Measurements from ENCODE around the gene TSPAN9.

TSPAN9 gene, protein sequence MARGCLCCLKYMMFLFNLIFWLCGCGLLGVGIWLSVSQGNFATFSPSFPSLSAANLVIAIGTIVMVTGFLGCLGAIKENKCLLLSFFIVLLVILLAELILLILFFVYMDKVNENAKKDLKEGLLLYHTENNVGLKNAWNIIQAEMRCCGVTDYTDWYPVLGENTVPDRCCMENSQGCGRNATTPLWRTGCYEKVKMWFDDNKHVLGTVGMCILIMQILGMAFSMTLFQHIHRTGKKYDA

DNA sequence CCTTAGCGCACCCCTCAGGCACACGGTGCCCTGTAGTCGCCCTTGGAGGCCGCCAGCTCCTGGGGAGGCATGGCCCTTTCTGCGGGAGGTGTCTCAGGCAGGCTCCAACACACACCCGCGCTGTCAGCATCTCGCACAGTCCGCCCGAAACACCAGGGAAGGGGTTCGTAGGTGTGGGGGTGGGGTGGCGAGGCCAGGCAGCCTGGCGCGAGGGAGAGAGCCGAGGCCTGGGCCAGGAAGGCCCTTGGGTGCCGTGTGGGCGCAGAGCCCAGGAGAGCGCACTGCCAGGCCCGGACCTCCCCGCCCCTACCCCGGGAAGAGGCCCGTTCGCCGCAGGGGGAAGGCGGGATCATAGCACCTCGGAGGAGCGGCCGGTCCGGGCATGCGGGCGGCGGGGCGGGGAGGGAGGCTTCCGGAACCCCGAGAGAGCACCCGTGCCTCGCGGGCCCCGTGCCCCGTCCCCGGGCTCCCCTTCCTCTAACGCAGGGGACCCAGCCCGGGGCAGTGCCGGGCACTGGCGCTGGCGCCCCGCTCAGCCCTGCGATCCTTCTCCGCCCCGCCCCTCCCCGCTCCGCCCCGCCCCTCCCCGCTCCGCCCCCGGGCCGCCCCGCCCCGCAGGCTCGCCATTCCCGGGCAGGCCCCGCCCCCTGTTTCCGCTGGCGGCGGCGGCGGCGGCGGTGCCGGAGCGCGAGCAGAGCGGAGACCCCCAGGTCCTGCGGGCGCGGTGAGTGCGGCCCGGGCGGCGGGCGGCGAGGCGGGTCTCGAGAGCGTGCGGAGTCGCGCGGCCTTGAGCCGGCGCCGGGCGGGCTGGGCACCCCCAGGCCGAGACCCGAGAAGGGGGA is at the start of gene TSPAN9:
Gene TSPAN9 (plus strand): TSS at position 650 of the 842 bp plus-strand sequence. CDS start 123,815 bp downstream, outside the sequence.
- in situ Hi-C loops (cut with HindIII; ENCODE audit: low sequenced_read_pairs) = no loop called here
- TF ChIP-seq, protein P1, sequence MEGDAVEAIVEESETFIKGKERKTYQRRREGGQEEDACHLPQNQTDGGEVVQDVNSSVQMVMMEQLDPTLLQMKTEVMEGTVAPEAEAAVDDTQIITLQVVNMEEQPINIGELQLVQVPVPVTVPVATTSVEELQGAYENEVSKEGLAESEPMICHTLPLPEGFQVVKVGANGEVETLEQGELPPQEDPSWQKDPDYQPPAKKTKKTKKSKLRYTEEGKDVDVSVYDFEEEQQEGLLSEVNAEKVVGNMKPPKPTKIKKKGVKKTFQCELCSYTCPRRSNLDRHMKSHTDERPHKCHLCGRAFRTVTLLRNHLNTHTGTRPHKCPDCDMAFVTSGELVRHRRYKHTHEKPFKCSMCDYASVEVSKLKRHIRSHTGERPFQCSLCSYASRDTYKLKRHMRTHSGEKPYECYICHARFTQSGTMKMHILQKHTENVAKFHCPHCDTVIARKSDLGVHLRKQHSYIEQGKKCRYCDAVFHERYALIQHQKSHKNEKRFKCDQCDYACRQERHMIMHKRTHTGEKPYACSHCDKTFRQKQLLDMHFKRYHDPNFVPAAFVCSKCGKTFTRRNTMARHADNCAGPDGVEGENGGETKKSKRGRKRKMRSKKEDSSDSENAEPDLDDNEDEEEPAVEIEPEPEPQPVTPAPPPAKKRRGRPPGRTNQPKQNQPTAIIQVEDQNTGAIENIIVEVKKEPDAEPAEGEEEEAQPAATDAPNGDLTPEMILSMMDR (IDR thresholded peaks at IDR 0.05; ENCODE audit: low read depth, low read length, missing control alignments) = no peak
- peak within 1 kb of the TSS; percentile 81 for H3K4me3 ChIP-seq (ENCODE audit: low read depth, low read length)
- no peak for DNase-seq (ENCODE audit: low read depth)

DNA sequence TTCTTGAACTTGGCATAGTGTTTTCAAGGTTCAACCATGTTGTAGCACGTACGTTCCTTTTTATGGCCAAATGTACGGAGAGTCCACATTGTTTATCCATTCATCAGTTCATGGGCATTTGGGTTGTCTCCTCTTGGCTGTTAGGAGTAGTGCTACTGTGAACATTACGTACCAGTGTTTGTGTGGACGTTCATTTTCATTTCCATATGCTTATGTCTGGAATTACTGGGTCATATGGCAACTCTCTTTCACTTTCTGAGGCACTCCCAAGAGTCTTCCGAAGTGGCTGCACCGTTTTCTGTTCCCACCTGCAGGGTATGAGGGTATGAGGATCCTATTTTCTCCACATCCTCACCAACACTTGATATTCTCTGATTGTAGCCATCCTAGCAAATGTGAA is 49.1 kb upstream of the TSPAN9 start:
- TF ChIP-seq, protein P1 (IDR thresholded peaks at IDR 0.05; ENCODE audit: low read depth, low read length, missing control alignments) = no peak
- in situ Hi-C loops (cut with HindIII; ENCODE audit: low sequenced_read_pairs) = no loop called here
- no peak for DNase-seq (ENCODE audit: low read depth)
- H3K4me3 ChIP-seq (ENCODE audit: low read depth, low read length) = no peak overlapping the region

DNA sequence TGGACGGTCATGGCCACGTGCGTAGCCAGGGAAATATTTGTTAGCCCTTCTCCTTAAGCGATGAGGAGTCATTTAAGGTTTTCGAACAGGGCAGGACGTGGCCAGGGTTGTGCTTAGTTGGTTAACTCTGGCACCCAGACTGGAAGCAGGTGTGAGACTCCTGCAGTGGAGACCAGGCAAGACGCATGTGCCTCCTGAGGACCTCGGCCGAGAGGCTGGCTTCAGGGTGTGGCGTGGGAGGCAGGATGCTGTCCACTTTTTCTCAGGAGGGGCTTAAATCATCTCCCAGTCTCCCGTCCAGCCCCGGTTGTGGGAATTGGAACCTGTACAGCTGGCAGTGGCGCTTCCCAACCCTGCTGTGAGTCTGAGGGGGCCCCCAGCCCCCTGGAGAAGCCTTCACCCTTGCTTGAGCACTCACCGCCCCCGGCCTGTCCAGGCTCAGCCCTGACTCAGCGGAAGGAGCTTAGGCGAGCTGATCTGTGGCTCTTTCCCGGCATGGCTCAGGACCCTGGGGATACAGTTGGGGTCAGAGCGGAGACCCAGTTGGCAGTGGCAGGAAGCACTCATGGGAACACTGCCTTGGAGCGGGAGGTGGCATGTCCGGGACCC is 46.3 kb upstream of the TSPAN9 start:
- DNase-seq (ENCODE audit: low read depth) = no peak
- H3K4me3 ChIP-seq (ENCODE audit: low read depth, low read length) = no peak overlapping the region
- TF ChIP-seq, protein P1 (IDR thresholded peaks at IDR 0.05; ENCODE audit: low read depth, low read length, missing control alignments) = no peak
- in situ Hi-C loops (cut with HindIII; ENCODE audit: low sequenced_read_pairs) = no loop called here

DNA sequence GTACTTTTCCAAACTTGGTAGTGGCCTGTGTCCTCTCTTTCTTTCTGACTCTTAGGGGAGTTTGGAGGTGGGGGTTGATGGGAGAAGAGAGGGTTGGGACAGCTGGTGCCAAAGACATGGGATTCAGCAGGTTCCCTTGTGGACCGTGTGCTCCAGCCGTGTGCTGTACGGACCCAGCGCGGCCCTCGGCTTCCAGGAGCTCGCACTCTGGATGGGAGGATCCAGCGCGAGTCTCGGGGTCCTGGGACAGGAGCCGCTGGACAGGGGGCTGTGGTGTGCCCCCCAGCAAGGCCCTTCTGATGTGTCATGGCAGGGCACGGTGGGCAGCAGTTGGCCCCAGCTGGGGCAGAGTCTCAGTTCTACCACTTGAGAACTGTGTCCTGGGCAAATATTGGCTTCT is 45.0 kb upstream of the TSPAN9 start:
- H3K4me3 ChIP-seq (ENCODE audit: low read depth, low read length) = no peak overlapping the region
- TF ChIP-seq, protein P1 (IDR thresholded peaks at IDR 0.05; ENCODE audit: low read depth, low read length, missing control alignments) = no peak
- no peak for DNase-seq (ENCODE audit: low read depth)
- in situ Hi-C loops (cut with HindIII; ENCODE audit: low sequenced_read_pairs) = no loop called here

DNA sequence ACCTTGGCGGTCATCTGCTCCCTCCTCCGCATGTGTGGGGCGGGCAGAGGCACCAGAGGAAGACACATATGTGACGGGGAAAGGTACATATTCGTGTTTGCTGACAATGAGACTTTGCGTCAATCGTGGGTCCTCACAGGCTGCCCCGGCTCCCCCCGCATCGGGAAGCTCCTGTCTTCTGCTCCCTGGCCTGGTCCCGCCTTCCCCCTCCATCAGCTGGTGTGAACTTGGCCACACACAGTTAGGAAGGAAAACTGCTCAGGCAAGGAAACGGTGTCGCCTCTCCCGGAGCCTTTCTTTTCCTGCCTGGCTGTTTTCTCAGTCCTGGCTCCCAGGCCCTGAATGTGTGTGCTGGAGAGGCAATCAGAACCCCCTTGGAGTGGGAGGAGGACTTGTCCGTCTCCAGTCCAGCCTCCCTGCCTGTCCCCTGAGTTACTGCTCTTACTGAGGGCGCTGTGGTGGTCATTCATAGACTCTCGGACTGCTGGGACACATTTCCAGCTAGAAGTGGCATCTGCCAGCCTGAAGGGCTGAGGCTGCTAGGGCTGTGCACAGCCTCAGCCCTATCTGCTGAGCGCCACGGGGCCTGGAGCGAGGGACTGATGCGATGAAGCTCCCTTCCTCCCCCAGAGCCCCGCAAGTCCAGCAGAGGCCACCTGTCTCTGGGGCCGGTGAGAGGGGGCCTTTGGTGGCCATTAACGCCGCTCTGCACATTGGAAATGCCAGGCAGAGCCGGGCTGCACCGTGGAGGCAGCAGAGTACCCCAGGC is 44.2 kb upstream of the TSPAN9 start:
- H3K4me3 ChIP-seq (ENCODE audit: low read depth, low read length) = no peak overlapping the region
- DNase-seq (ENCODE audit: low read depth) = no peak
- in situ Hi-C loops (cut with HindIII; ENCODE audit: low sequenced_read_pairs) = no loop called here
- TF ChIP-seq, protein P1 (IDR thresholded peaks at IDR 0.05; ENCODE audit: low read depth, low read length, missing control alignments) = no peak

DNA sequence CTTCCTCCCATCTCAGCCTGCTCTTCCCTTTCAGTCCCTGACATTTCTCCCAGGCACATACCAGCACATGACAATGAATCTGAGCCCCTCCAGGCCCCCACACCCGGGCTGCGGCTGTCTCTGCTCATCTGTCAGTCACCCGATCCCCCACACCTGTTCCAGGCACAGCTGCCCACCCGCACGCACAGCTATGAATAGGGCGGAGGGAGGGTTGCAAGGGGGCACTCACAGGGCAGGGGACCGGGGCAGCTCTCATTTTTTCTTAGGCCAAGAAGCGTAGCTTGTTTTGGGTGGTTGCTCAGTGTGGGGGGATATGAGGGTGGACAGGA is 43.7 kb upstream of the TSPAN9 start:
- TF ChIP-seq, protein P1 (IDR thresholded peaks at IDR 0.05; ENCODE audit: low read depth, low read length, missing control alignments) = no peak
- in situ Hi-C loops (cut with HindIII; ENCODE audit: low sequenced_read_pairs) = no loop called here
- H3K4me3 ChIP-seq (ENCODE audit: low read depth, low read length) = no peak overlapping the region
- no peak for DNase-seq (ENCODE audit: low read depth)
